ENCODE data around the gene ADGRB2.

DNA sequence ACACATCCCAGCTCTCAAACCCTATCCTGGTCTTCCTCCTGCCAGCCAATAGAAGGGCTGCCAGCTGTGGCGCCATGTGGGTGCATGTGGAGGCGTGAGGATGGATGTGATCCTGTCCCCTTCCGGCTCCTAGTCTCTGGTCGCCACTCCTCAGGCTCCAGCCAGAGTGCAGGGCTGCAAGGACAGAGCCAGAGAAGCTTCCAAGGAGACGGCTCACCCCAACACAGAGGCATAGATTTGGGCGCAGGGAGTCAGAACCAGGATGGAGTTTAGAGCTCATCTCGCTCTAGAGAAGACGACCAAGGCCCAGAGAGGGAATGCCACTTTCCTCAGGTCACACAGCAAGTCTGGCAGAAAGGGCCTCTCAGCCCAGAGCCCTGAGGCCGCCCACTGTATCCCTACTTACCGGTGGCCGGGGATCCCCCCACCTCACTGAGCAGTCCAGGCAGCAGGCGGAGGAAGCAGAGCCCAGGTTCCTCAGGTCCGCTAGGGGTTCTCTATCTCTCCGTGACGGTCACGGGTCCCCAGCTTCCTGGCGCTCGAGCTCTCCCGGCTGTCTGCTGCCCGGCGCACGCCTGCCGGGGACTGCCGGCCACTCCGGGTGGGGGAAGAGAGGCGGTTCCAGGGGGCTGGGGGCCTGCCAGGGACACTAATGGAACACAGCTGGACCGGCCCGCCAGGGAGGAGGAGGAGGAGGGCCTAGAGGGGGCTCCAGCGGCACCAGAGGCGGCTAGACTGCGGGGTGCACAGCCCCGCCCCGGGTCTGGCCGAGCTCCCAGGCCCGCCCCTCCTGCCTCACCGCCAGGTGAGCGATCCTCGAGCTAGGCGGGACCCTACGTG lies 60.5 kb downstream of the ADGRB2 start, which contains the start of gene COL16A1:
- TF ChIP-seq CTCF (conservative IDR thresholded peaks at IDR 0.05; ENCODE audit: low read length) (no peak), EZH2phosphoT487 (IDR thresholded peaks at IDR 0.05; ENCODE audit: borderline replicate concordance) (no peak)

Measured in Loucy (cell line).